ENCODE results near the gene CCDC146.

DNA sequence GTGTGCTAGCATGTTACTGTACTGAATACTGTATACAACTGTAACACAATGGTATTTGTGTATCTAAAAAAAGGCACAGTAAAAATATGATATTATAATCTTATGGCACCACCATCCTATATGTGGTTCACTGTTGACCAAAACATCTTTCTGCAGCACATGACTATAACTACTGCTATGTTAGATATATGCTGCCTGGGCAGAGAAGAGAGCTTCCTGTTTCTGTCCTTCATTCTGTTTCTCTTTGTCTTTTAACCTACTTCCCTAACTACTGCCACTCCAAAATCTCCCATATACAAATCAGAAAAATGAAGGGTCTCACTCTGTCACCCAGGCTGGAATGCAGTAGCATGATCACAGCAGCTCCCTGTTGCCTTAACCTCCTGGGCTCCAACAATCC lies 86.0 kb downstream of the CCDC146 start:
- TF ChIP-seq YY1 (IDR thresholded peaks at IDR 0.05; ENCODE audit: low read depth, low read length): no peak
- TF ChIP-seq, protein P1, sequence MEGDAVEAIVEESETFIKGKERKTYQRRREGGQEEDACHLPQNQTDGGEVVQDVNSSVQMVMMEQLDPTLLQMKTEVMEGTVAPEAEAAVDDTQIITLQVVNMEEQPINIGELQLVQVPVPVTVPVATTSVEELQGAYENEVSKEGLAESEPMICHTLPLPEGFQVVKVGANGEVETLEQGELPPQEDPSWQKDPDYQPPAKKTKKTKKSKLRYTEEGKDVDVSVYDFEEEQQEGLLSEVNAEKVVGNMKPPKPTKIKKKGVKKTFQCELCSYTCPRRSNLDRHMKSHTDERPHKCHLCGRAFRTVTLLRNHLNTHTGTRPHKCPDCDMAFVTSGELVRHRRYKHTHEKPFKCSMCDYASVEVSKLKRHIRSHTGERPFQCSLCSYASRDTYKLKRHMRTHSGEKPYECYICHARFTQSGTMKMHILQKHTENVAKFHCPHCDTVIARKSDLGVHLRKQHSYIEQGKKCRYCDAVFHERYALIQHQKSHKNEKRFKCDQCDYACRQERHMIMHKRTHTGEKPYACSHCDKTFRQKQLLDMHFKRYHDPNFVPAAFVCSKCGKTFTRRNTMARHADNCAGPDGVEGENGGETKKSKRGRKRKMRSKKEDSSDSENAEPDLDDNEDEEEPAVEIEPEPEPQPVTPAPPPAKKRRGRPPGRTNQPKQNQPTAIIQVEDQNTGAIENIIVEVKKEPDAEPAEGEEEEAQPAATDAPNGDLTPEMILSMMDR (IDR thresholded peaks at IDR 0.05; ENCODE audit: control extremely low read depth in 1 of 3, insufficient read depth in 1 of 3, low read depth in 1 of 3, low read length in 3 of 3): no peak
- no peak for TF ChIP-seq BRCA1 (IDR thresholded peaks at IDR 0.05; ENCODE audit: low read depth, low read length)
- no peak for TF ChIP-seq EZH2 (IDR thresholded peaks at IDR 0.05; ENCODE audit: low read depth, low read length, severe bottlenecking)
- no peak for TF ChIP-seq POLR2A (IDR thresholded peaks at IDR 0.05; ENCODE audit: control extremely low read depth in 1 of 2, low read depth in 2 of 2, low read length in 2 of 2)
- TF ChIP-seq EP300 (IDR thresholded peaks at IDR 0.05; ENCODE audit: borderline replicate concordance in 1 of 2, low read depth in 2 of 2, low read length in 2 of 2): no peak
- no peak for TF ChIP-seq ZNF274 (IDR thresholded peaks at IDR 0.05; ENCODE audit: borderline replicate concordance, extremely low read depth, low read length)
- no peak for TF ChIP-seq CEBPB (IDR thresholded peaks at IDR 0.05; ENCODE audit: low read depth, low read length)
- TF ChIP-seq TCF12 (IDR thresholded peaks at IDR 0.05; ENCODE audit: low read depth, low read length): no peak
- TF ChIP-seq GABPA (IDR thresholded peaks at IDR 0.05; ENCODE audit: borderline replicate concordance, insufficient read depth, low read length): no peak

Data from H1 (cell line).